ENCODE data around the gene ADAM11. TPM values are rescaled to one million over a fixed set of nuclear protein-coding genes. Genes with fewer than 3 reads are reported as not detected.

ADAM11 gene
- polyA plus RNA-seq, 2 of the 4 experiments (the other 2 are of a cell fraction) = 0.75 to 2.1 TPM

DNA sequence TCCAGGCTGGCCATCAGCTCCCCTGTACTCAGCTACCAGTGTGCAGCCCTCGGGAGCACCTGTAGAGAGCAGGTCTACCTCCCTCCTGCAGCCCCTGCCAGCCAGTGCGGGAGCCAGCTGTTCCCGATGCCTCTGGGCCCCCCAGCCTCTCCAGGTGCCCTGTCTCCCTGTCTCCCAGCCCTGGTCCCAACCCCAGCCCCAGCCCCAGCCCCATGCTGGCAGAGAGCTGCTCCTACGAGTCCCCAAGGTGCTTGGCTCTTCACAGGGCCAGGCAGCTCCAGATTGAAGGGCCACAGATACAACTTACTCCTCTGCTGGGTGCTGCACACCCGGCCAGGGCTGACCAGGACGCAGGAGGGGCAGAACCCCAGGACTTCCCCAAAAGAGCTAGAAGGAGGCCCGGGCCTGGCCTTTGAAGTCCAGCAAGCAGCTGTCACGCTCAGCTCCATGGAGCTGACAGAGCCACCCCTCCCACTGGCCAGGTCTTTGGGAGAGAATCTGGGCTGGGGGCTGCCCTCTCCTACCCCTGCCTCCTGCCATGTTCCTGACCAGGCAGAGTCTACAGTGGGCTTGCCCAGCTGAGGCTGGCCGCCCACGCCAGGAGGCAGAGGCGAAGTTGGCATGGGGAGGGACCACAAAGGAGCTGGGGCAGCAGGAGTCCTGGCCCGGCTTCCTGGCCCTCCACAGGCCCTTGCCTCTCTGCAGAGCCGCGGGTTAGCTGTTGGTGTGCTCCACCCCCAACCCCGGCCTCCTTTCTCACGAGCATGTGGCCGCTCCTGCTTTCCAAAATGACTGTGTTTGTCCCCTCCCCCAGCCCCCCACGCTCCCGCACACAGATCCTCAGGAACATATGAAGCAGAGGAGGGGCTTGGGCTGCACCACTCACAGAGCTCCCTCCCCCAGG is 9.5 kb upstream of the ADAM11 start (continued):
- TF ChIP-seq, protein P1, sequence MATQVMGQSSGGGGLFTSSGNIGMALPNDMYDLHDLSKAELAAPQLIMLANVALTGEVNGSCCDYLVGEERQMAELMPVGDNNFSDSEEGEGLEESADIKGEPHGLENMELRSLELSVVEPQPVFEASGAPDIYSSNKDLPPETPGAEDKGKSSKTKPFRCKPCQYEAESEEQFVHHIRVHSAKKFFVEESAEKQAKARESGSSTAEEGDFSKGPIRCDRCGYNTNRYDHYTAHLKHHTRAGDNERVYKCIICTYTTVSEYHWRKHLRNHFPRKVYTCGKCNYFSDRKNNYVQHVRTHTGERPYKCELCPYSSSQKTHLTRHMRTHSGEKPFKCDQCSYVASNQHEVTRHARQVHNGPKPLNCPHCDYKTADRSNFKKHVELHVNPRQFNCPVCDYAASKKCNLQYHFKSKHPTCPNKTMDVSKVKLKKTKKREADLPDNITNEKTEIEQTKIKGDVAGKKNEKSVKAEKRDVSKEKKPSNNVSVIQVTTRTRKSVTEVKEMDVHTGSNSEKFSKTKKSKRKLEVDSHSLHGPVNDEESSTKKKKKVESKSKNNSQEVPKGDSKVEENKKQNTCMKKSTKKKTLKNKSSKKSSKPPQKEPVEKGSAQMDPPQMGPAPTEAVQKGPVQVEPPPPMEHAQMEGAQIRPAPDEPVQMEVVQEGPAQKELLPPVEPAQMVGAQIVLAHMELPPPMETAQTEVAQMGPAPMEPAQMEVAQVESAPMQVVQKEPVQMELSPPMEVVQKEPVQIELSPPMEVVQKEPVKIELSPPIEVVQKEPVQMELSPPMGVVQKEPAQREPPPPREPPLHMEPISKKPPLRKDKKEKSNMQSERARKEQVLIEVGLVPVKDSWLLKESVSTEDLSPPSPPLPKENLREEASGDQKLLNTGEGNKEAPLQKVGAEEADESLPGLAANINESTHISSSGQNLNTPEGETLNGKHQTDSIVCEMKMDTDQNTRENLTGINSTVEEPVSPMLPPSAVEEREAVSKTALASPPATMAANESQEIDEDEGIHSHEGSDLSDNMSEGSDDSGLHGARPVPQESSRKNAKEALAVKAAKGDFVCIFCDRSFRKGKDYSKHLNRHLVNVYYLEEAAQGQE (IDR thresholded peaks at IDR 0.05) = no peak

DNA sequence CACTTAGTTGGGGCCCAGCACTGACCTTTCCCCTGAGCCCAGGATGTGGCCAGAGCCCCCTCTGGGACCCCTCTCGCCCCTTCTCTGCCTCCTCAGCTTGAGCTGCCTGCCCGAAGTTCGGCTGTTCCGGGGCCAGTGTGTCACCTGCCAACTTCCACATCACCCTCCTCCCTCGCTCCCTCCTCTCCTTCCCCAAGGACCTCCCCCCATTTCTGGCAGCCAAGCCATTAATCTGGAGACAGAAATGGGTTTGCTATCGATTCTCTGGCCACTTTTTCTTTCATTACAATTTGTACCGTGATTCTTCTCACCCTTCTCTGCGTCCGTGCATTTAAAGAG is 8.8 kb upstream of the ADAM11 start:
- Histone ChIP-seq H3K4me2 (no peak overlapping the region), H3K9me3 (no peaks in the 10 kb centered on the region), H3K4me1 (no peaks in the 10 kb centered on the region), H3K4me3 (no peak overlapping the region), H3K27ac (no peak overlapping the region)
- no peak for TF ChIP-seq SMC3 (IDR thresholded peaks at IDR 0.05)
- WGBS (ENCODE audit: missing lambda C conversion rate) = 88% methylated on average over 9 of the region's 9 CpGs
- POLR2A ChIA-PET = no interaction called here
- ATAC-seq (no peak), DNase-seq (ENCODE audit: low read depth in 1 of 2, low spot score in 1 of 2) (no peak), FAIRE-seq (no peak)
- CTCF ChIA-PET = interaction anchor here (0.7 to 4.2 kb wide), 8 partner anchors 13 to 386 kb away, joined by 3 to 17 read pairs (median 5); partner anchors contain the start of gene ACBD4

DNA sequence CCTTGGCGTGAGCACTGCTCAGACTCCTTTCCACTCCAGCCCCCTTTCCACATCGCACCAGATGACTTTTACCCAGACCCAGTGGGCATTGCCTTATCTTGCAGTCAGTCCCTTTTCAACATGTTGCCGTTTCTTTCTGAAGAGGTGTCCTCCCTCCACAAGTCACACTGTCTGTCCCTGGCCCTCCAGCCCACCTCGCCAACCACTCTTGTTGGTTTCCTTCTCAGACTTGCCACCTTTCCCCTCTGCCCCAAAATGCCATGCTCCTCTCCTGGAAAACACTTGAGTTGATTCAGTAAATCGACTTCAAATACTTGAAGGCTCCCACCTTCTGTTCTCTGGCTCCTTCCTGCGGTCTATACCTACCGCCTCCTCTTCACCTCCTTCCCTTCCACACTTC is 7.5 kb upstream of the ADAM11 start:
- ChIA-PET POLR2A (no interaction called here), CTCF (interaction anchor here (1.4 kb wide), 1 partner anchor 127 kb away, joined by 4 read pairs; no protein-coding TSS in a partner anchor)
- DNase-seq (ENCODE audit: low read depth in 1 of 2, low spot score in 1 of 2) (no peak), ATAC-seq (no peak), FAIRE-seq (no peak)
- no peak for TF ChIP-seq MAFK (IDR thresholded peaks at IDR 0.05; ENCODE audit: partially characterized antibody)
- no peak for TF ChIP-seq MAZ (IDR thresholded peaks at IDR 0.05; ENCODE audit: borderline replicate concordance, low read depth, low read length)
- no peak for TF ChIP-seq RCOR1 (IDR thresholded peaks at IDR 0.05; ENCODE audit: low read depth, low read length)
- no peak for TF ChIP-seq CEBPB (IDR thresholded peaks at IDR 0.05)
- TF ChIP-seq, protein P1 (IDR thresholded peaks at IDR 0.05) = no peak
- no peak for TF ChIP-seq POLR2AphosphoS2 (conservative IDR thresholded peaks at IDR 0.05; ENCODE audit: low read length)
- no peak for TF ChIP-seq EP300 (IDR thresholded peaks at IDR 0.05)
- TF ChIP-seq, protein P2, sequence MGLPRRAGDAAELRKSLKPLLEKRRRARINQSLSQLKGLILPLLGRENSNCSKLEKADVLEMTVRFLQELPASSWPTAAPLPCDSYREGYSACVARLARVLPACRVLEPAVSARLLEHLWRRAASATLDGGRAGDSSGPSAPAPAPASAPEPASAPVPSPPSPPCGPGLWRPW (IDR thresholded peaks at IDR 0.05) = no peak
- no peak for TF ChIP-seq HDAC2 (IDR thresholded peaks at IDR 0.05)
- TF ChIP-seq, protein P3, sequence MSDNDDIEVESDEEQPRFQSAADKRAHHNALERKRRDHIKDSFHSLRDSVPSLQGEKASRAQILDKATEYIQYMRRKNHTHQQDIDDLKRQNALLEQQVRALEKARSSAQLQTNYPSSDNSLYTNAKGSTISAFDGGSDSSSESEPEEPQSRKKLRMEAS (IDR thresholded peaks at IDR 0.05) = no peak
- no peak for TF ChIP-seq SREBF2 (IDR thresholded peaks at IDR 0.05)
- TF ChIP-seq, protein P4, sequence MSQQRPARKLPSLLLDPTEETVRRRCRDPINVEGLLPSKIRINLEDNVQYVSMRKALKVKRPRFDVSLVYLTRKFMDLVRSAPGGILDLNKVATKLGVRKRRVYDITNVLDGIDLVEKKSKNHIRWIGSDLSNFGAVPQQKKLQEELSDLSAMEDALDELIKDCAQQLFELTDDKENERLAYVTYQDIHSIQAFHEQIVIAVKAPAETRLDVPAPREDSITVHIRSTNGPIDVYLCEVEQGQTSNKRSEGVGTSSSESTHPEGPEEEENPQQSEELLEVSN (IDR thresholded peaks at IDR 0.05; ENCODE audit: borderline replicate concordance, low read depth) = no peak
- TF ChIP-seq JUN (IDR thresholded peaks at IDR 0.05) = no peak
- TF ChIP-seq POLR2A (IDR thresholded peaks at IDR 0.05; ENCODE audit: low read length) = no peak
- no peak for TF ChIP-seq ZNF302 (CRISPR knock-in tag; IDR thresholded peaks at IDR 0.05)
- TF ChIP-seq CHD2 (IDR thresholded peaks at IDR 0.05; ENCODE audit: low read length, partially characterized antibody) = no peak
- TF ChIP-seq KDM1A (IDR thresholded peaks at IDR 0.05; ENCODE audit: low read depth) = no peak
- TF ChIP-seq HEYL (CRISPR knock-in tag; IDR thresholded peaks at IDR 0.05) = no peak
- TF ChIP-seq FOSB (CRISPR knock-in tag; IDR thresholded peaks at IDR 0.05) = no peak
- TF ChIP-seq EHMT2 (IDR thresholded peaks at IDR 0.05; ENCODE audit: low read depth) = no peak
- Histone ChIP-seq H3K4me3 (no peak overlapping the region), H3K9me3 (no peaks in the 10 kb centered on the region), H3K4me2 (no peak overlapping the region), H3K4me1 (no peaks in the 10 kb centered on the region), H3K27ac (no peak overlapping the region)
- 80% methylated on average over 7 of the region's 7 CpGs for WGBS (ENCODE audit: missing lambda C conversion rate)

Measured in A549 (cell line).